T1000 (cell line): Measurements from ENCODE around the gene SFMBT2.

Source experiments
- DNase-seq: peaks from one replicate; lab custom pipeline; 2025; ENCODE audit warnings: mixed read lengths; lab: John Stamatoyannopoulos, UW

SFMBT2 gene

DNA sequence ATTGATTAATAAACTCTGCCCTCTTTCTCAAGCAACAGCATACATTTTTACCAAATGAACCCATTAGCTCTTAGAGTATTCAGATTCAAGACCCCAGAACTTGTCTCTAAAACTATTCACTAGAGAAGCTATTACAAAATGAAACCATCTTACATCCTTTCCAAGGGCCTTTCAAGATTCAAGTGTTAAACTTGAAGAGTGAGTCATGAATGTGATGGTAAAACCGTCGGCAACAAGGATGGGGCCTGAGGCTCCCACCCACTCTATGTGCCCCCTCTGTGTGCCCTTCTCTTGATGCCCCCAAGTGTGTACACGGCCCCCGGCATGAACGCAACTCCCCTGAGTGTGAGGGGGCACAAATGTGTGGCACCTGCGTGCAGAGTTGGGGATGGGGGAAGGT lies 46.4 kb downstream of the SFMBT2 start:
- DNase-seq: no peak

- no peak for DNase-seq
Observed at GRCh38 chr10:7363700-7364099, 47.1 kb downstream of the SFMBT2 start.

DNA sequence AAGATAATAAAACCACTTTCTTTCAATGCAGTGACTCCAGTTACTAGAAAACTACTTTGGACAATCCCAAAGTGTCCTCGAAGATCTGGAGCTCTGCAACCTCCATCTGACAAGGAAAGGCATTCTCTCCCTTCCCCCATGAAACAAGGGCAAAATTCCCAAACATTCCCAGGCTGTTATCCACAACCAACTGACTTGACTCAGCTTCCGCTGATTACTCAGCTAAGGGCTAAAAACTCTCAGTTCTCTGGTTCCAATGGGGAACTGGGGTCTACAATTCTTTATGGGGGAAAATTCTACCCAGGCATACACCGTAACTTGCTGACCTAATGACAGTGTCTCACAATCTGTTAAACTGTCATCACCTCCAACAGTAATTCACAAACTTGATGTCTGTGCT lies 48.4 kb downstream of the SFMBT2 start:
- no peak for DNase-seq

DNA sequence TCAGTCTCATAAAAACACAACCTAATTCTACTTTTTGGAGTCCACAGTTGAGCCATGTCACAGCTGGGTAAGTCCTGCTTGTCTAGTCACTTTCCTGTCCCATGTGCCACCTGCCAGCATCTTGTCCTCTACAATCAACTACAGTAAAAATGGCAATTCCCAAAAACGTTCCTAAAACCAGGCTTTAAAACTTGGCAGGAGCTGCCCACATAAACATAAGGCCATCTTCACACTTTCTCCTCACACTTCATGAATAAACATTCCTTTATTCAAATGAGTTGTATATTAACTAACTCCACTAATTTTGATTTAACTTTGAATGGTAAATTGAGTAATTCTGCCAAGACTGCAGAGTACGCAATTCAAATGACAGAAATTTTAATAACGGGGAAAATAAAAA lies 49.5 kb downstream of the SFMBT2 start:
- no peak for DNase-seq

- DNase-seq: no peak
Observed at GRCh38 chr10:7359954-7360353, 50.9 kb downstream of the SFMBT2 start.

DNA sequence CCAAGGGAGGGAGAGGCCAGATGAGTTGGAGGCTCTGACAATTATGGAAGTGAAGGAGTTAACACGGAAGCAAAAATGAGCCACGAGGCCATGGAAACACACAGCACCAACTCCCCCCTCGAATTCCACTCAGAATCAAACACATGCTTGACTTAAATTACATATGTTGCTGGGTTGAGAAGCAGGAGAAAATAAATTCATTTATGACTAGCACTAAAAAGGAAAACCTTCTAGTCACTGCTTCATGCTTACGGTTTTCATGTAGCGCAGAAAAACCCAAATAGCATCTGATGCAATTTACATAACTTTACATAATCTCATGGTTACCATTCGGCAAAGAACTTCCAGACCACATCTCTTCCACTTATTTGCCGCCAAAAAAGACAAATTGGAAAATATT lies 51.5 kb downstream of the SFMBT2 start:
- DNase-seq: no peak

DNA sequence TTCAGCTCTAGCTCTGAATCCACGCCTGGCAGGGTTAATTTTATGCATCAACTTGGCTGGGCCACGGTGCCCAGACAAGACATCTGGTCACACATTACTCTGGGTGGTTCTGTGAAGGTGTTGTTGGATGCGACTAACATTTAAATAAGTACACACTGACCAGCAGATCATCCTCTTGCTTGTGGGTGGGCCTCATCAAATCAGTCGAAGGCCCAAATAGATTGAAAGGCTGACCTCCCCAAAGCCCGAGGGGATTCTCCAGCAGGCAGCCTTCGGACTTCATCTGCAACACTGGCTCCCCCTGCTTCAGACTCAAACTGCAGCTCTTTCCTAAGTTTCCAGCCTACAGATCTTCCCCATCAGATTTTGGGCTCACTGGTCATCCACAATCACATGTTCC lies 53.6 kb downstream of the SFMBT2 start:
- DNase-seq: no peak

- DNase-seq: no peak
Observed at GRCh38 chr10:7354330-7355047, 56.3 kb downstream of the SFMBT2 start.

DNA sequence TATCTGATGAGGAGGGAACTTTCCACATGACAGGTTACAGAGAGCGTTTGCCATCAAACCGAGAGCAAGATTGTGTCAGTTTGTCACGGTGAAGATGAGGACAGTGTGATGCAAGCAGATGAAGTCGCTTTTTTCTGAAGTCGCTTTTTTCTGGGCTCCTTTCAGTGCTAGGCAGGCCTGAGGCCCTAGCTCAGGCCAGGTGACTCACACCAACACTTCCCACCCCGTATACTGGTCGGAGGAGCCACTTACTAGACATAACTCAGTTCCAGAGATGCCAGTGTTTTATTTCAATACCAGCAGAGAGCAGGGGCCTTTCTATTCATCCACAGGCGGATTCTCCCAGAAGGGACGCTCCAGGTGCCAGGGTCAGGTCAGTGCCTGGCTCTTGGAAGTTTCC lies 58.9 kb downstream of the SFMBT2 start:
- no peak for DNase-seq

- DNase-seq: no peak
Observed at GRCh38 chr10:7350541-7351195, 60.2 kb downstream of the SFMBT2 start.

- no peak for DNase-seq
Observed at GRCh38 chr10:7345717-7346116, 65.1 kb downstream of the SFMBT2 start.

GRCh38 chr10:7343040-7343439 lies 67.8 kb downstream of the SFMBT2 start:
- DNase-seq: no peak

DNA sequence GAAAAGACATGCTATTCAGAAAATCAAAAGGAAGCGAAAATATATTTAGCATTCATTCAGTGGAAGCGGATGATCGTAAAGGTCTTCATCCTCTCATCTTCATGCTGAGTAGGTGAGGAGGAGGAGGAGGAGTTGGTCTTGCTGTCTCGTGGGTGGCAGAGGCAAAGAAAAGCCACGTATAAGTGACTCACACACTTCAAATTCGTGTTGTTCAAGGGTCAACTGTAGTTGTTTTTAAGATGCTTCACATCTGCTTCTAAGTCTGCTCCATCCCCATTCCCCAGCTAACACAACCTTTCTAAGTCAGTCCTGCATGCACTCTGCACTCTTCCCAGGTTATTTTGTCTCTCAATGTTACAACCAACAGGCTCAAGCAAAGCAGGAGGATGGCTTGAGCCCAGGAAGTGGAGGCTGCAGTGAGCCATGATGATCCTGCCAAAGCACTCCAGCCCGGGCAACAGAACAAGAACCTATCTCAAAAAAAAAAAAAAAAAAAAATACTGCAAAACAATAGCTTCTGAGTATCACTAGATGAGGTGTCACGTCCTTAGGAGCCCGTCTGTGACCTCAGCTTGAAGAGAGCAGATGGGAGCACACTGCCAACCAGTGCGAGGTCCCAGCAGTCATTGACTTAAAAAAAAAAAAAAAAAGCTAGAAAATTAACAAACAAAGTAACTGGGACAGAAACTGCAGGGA lies 70.5 kb downstream of the SFMBT2 start:
- DNase-seq: no peak

- DNase-seq: no peak
Observed at GRCh38 chr10:7339510-7339909, 71.3 kb downstream of the SFMBT2 start.

- DNase-seq: no peak
Observed at GRCh38 chr10:7338469-7338868, 72.4 kb downstream of the SFMBT2 start.

DNA sequence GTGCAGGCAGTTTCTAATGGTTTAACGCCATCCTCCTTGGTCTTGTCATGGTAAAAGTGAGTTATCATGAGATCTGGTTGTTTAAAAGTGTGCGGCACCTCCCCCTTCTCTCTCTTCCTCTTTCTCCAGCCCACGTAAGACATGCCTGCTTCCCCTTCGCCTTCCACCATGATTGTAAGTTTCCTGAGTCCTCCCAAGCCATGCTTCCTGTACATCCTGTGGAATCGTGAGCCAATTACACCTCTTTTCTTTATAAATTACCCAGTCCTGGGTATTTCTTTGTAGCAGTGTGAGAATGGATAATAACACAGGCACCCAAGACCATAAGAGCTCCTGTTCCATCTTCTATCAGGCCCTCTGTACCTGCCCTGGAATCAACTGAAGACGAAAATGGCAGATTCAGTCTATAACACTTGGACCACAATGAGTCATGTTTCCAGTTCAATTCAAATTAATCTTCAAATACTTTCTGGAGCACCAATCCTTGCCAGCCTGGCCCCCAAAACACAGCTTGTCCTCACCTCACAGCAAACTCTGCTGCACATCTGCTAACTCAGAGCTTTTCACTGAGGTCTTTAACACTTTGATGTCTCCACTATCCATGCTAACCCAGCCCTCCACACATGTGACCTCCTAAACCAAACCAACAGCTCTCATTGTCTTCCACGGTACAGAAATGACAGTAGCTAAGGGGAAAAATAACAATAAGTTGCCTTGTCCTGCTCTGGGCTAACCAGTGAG lies 73.2 kb downstream of the SFMBT2 start:
- no peak for DNase-seq

- no peak for DNase-seq
Observed at GRCh38 chr10:7335977-7336376, 74.9 kb downstream of the SFMBT2 start.

GRCh38 chr10:7334642-7334964 lies 76.2 kb downstream of the SFMBT2 start:
- no peak for DNase-seq

DNA sequence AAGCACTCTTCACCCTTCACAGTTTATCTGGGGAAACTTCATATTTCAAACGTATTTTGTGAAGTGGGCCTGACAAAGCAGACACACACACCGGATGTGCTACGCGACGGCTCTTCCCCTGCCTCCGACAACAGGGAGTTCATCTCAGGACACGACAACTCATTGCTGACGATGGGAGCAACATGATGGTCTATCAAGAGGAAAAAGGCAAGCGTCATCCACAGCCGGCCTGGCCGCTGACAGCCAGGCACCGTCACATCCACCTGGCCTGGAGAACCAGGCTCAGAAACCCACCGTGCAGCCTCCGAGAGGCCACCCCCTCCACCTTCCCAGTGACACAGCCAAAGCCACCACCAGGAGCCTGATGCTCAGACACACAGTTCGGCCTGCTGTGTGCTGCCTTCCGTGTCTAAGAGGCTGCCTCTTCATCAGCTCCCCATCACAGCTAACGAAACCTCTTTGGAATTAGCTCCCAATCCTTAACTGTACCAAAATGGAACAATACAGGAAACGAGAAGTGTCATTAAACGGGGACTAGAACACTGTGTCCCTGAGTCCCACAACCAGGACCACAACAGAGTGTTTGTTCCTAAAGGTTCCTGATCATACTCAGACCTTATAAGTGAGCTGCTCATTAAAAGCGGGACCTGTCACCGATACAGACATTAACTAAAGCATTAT lies 76.7 kb downstream of the SFMBT2 start:
- no peak for DNase-seq

DNA sequence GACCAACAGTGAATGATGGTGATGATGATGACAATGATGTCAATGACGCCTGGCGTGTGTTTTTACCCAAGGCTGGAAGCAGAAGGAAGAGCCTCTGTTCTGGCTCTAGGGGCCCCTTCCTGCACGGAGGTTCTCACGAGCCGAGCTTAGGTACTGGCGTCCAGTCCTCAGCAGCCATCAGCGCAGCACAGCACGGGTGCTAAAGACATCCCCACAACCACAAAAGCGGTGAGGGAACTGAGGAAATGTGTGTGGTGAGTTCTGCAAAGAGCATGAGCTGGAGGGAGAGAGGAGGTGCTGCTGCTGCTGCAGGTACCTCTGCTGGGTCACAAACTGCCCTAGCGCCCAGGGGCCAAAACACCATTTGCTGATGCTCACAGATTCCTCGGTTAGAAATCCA lies 81.6 kb downstream of the SFMBT2 start:
- DNase-seq: no peak

DNA sequence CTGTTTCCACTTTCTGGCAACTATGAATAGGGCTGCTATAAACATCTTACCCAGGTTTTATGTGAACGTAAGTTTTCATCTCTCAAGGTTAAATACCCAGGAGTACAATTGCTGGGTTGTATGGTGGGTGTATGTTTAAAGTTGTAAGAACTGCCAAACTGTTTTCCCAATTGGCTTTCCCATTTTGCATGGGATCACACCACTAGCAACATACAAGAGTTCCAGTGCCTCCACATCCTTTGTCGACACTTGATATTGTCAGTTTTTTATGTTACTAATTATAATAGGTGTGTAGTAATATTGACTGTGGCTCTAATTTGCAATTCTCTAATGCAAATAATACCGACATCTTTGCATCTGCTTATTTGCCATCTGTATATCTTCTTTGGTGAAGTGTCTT lies 82.9 kb downstream of the SFMBT2 start:
- no peak for DNase-seq

DNA sequence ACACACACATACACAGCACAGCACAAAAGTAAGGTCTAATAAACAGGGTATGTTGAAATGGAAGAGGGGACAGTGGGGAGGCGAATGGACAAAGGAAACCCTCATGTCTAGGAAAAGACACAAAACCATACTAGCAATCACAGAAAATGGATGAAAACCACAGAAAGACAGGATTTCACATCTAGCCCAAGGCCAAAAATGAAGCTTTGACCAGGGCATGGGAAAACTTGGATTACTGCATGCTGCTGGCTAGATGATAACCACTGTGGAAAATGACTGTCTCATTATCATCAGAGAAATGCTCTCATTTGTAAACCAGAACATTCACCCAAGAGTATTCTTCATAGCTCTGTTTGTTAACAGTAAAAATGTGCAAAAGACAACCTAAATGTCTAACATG lies 88.2 kb downstream of the SFMBT2 start:
- DNase-seq: no peak
